SH-SY5Y (cell line): ENCODE measurements around the gene IL5.

Experiments
- GATA2 ChIP-seq: IDR thresholded peaks from 2 replicates; pipeline ENCODE4 v1.6.1; 2011; ENCODE audit warnings: mild to moderate bottlenecking, low read depth, low read length
- GATA3 ChIP-seq: IDR thresholded peaks from 2 replicates; pipeline ENCODE4 v1.6.1; 2011; ENCODE audit warnings: low read depth, mild to moderate bottlenecking, low read length, moderate library complexity

IL5 gene

DNA sequence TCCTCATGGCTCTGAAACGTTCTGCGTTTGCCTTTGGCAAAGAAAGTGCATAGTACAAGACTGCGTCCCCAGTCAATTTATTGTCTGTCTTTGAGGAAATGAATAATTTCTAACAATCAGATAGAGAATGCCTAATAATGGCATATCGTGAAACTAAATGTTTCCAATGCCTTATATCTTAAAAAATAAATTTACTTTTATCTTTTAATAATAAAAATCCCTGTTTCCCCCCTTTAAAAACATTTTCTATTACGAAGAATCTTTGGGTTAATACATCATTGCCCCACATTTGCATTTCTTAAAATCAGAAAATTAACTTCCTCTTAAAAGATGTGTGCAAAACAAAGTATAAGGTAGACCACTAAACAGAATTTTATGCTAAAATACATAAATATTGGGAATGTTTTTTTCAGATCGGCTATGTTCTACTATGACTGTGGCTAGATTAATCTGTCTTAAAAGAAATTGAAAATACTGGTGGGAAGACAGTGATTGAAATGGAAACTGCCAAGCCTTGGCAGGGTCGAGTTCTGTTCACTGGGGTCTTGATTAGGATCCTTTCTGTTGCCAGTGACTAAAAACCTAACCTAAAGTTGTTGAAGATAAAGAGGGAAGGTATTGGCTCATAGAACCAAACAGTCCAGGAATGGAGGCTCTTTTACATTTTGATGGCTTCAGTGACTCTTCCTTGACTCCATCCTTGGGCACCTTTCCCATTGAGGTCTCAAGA is at the start of gene IL5:
Gene IL5 (minus strand): TSS at position 51 of the 730 bp plus-strand sequence. CDS start 44 bp downstream, at position 7.
- TF ChIP-seq GATA2: no peak
- no peak for TF ChIP-seq GATA3

DNA sequence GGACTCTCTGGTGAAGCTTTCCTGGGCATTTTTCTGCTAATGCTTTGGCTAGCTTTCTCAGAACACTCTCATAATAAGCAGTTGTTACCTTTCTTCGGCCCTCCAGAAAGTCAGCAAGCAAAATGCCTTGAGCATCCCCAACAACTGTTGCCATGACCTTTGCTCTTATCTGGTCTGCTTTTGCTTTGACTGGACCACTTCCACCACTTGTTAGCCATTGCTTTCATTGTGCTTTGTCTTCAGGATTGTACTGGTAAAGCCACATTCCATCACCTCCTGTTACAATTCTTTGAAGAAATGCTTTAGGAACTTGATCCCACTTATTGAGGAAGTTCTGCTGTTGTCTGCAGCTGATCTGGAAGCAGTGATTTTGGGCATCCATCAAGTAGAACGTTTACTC is 49.2 kb upstream of the IL5 start:
- no peak for TF ChIP-seq GATA3
- no peak for TF ChIP-seq GATA2

DNA sequence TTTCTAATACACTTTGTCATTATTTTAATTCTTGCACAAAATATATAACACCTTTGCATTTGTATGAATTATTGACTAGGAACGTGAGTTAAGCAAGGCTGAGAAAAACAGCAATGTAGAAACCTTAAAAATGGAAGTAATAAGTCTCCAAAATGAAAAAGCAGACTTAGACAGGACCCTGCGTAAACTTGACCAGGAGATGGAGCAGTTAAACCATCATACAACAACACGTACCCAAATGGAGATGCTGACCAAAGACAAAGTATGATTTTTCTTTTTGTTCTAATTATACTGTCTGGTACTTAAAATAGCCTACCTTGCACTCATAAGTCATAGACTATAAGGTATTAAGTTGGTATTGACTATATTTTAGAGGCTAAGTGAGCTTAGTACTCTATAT is 47.8 kb upstream of the IL5 start:
- TF ChIP-seq GATA2 (no peak), GATA3 (no peak)

DNA sequence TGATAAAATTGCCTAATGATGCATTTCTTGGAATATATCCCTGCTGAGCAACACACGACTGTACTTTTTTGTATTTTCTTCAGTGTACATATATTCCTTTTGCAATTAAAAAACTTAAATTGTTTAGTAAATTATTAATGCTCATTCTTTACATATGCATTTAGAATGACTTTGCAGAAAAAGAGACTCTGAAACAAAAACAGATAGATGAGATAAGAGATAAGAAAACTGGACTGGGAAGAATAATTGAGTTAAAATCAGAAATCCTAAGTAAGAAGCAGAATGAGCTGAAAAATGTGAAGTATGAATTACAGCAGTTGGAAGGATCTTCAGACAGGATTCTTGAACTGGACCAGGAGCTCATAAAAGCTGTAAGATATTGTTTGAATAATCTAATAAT is 46.1 kb upstream of the IL5 start:
- TF ChIP-seq GATA2 (no peak), GATA3 (no peak)

- TF ChIP-seq GATA2 (no peak), GATA3 (no peak)
These were observed 42.7 kb upstream of the IL5 start for GRCh38 chr5:132586063-132586462.

DNA sequence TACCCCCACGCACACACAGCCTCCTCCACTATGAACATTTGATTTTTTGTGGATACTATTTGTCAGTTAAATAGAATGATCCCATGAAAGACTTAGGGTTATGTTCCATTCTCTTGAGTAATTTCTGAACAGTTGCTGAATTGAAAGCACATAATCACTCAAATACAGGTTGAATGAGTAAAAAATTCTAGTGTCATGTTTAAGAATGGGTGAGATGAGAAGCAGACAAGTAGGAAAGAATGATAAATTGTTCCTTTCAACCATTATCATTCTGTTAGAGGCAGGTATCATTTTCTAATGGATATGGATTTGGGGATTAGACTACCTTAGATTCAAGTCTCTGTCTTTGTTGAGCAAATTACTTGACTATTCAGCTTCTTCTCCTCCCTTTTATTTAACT is 32.8 kb upstream of the IL5 start:
- TF ChIP-seq GATA2: no peak
- TF ChIP-seq GATA3: no peak

DNA sequence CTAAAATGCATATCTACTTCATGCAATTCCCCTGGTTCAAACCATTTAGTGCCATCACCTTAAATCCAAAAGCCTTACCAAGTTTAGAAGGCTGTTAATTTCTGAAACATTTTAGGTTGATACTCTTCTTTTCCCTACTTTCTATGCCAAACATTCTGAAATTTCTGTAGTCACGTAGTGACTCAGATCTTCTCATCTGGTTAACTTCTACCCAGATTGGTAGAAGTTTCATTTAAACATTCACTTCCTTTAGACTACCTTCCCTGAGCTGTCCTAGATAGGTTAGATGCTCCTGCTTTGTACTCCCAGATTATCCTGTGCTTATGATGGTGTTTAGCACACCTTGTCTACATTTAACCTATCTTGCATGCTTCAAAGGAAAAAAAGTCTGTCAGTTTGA is 23.3 kb upstream of the IL5 start:
- no peak for TF ChIP-seq GATA3
- no peak for TF ChIP-seq GATA2

- TF ChIP-seq GATA3 (no peak), GATA2 (no peak)
These were observed 18.3 kb upstream of the IL5 start for GRCh38 chr5:132561601-132562000.

GRCh38 chr5:132559383-132560060 is 16.2 kb upstream of the IL5 start:
- TF ChIP-seq GATA3: no peak
- no peak for TF ChIP-seq GATA2

- TF ChIP-seq GATA2 (no peak), GATA3 (no peak)
These were observed 14.3 kb upstream of the IL5 start for GRCh38 chr5:132557478-132558172.

DNA sequence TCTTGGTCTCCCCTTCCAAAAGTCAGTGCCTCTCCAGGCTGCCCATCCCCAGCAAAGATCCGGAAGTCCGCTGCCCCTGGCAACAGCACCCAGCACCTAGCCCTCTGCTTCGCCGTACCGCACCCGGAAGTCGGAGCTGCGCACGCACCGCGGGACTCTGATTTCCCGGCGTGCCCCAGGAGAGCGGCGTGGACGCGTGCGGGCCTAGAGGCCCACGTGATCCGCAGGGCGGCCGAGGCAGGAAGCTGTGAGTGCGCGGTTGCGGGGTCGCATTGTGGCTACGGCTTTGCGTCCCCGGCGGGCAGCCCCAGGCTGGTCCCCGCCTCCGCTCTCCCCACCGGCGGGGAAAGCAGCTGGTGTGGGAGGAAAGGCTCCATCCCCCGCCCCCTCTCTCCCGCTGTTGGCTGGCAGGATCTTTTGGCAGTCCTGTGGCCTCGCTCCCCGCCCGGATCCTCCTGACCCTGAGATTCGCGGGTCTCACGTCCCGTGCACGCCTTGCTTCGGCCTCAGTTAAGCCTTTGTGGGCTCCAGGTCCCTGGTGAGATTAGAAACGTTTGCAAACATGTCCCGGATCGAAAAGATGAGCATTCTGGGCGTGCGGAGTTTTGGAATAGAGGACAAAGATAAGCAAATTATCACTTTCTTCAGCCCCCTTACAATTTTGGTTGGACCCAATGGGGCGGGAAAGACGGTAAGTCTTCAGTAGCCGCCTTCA is 13.6 kb upstream of the IL5 start, which contains the start of gene RAD50:
Gene RAD50 (plus strand): TSS at position 215 of the 715 bp plus-strand sequence. CDS start 348 bp downstream, at position 563.
- no peak for TF ChIP-seq GATA3
- TF ChIP-seq GATA2: no peak

DNA sequence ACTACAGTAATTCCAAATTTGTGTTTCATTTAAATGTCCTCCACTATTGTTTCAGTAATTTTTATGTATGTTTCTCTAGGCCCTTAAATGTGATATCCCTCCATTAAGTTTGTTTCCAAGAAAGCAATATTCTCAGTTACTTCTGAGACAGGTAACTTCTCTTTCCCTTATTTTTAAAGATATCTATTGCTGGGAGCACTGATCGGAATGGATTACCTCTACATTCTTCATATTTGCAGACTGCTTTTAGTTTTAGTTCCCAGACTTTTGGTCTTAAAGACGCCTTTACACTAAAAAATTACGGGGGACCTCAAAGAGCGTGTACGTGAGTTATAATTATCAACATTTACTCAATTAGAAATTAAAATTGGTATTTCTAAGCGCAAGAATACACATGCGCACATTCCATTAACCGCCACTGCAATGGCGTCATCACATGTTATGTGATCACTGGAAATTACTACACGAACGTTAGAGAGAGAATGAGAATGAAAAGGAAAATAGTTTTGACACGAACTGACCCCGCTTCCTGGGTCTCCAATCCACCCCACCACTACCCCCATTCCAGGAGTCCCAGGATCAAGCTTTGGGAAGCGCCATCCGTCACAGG is 12.9 kb upstream of the IL5 start:
- TF ChIP-seq GATA3 (no peak), GATA2 (no peak)

GRCh38 chr5:132549576-132549975 is 6.3 kb upstream of the IL5 start:
- TF ChIP-seq GATA2 (no peak), GATA3 (no peak)
